PC-9 (cell line): Measurements from ENCODE around the gene BIK. TPM values are rescaled to one million over a fixed set of nuclear protein-coding genes. Genes with fewer than 3 reads are reported as not detected.

ENCODE experiments used
- BruUV-seq: library from RNA; stranded (reverse); fragments of 400-500 nt; replicated peaks from 2 replicates; lab custom pipeline; 2021; lab: Mats Ljungman, UMichigan
- CTCF ChIA-PET: fragments of 300-600 bp; sonication (Branson Sonifier 250); formaldehyde crosslinking; loops from one replicate; lab custom pipeline; 2022; ENCODE audit warnings: antibody characterized with exemption; lab: Charles Lee
- POLR2A ChIA-PET: fragments of 300-600 bp; sonication (Branson Sonifier 250); formaldehyde crosslinking; loops from one replicate; lab custom pipeline; 2022; ENCODE audit warnings: antibody characterized with exemption; ENCODE audit not compliant: unreplicated experiment; lab: Charles Lee
- DNase-seq, 2 experiments: peaks; one replicate each; pipeline versions ENCODE4 v3.0.0 to v3.0.0-alpha.2; 2015 to 2022; ENCODE audit warnings: mixed read lengths in 1 of 2
- H2AFZ ChIP-seq: fragments of 200-600 bp; sonication (generic); 2 replicates; pipeline ENCODE4 v1.8.1; 2017; ENCODE audit warnings: antibody characterized with exemption
- H3F3A ChIP-seq: fragments of 200-600 bp; sonication (generic); 2 replicates; pipeline ENCODE4 v1.8.1; 2017; ENCODE audit warnings: antibody characterized with exemption, mild to moderate bottlenecking, low read depth; ENCODE audit not compliant: insufficient read depth
- H3K27ac ChIP-seq: fragments of 200-600 bp; sonication (generic); 2 replicates; pipeline ENCODE4 v1.6.1; 2016; ENCODE audit warnings: mixed run types
- H3K27me3 ChIP-seq: fragments of 200-600 bp; sonication (generic); 2 replicates; pipeline ENCODE4 v1.6.1; 2016; ENCODE audit warnings: low read depth, mixed run types; ENCODE audit not compliant: insufficient read depth
- H3K36me3 ChIP-seq: fragments of 200-600 bp; sonication (generic); 2 replicates; pipeline ENCODE4 v1.6.1; 2016; ENCODE audit warnings: low read depth, mixed run types
- H3K4me1 ChIP-seq: fragments of 200-600 bp; sonication (generic); replicated peaks from 2 replicates; pipeline ENCODE4 v1.6.1; 2016; ENCODE audit warnings: mixed run types; ENCODE audit not compliant: insufficient read depth
- H3K4me2 ChIP-seq: fragments of 200-600 bp; sonication (generic); 2 replicates; pipeline ENCODE4 v1.6.1; 2017; ENCODE audit warnings: mixed run types
- H3K4me3 ChIP-seq: fragments of 200-600 bp; sonication (generic); 2 replicates; pipeline ENCODE4 v1.6.1; 2016; ENCODE audit warnings: mixed run types
- H3K79me2 ChIP-seq: fragments of 200-600 bp; sonication (generic); 2 replicates; pipeline ENCODE4 v1.6.1; 2017; ENCODE audit warnings: low read depth, mixed run types
- H3K9me2 ChIP-seq: fragments of 200-600 bp; sonication (generic); 2 replicates; pipeline ENCODE4 v1.8.1; 2017; ENCODE audit warnings: mild to moderate bottlenecking; ENCODE audit not compliant: insufficient read depth
- H3K9me3 ChIP-seq: fragments of 200-600 bp; sonication (generic); 2 replicates; pipeline ENCODE4 v1.8.1; 2016; ENCODE audit warnings: low read depth; ENCODE audit not compliant: insufficient read depth
- H4K20me1 ChIP-seq: fragments of 200-600 bp; sonication (generic); 2 replicates; pipeline ENCODE4 v1.8.1; 2017; ENCODE audit not compliant: insufficient read depth
- EZH2 ChIP-seq: fragments of 200-600 bp; sonication (generic); IDR thresholded peaks from 2 replicates; pipeline ENCODE4 v1.8.0; 2017; ENCODE audit warnings: antibody characterized with exemption, low read depth
- intact Hi-C: fragments of 100-400 bp; cut with micrococcal nuclease; formaldehyde crosslinking; loops from one replicate; pipeline ENCODE4 v1.10.0; 2022; ENCODE audit not compliant: unreplicated experiment
- total RNA-seq: library from RNA; stranded (reverse); gene quantifications from 2 replicates; pipeline ENCODE4 v1.2.3, GENCODE V29; 2021
- TF ChIP-seq, protein P1 (sequence below): fragments of 200-600 bp; sonication (generic); conservative IDR thresholded peaks from 2 replicates; pipeline ENCODE4 v1.6.1; 2017; ENCODE audit warnings: mixed run types, antibody characterized with exemption, mild to moderate bottlenecking, moderate library complexity

Gene BIK
- total RNA-seq, 1 experiment from 2014 or later: 10.6 TPM

DNA sequence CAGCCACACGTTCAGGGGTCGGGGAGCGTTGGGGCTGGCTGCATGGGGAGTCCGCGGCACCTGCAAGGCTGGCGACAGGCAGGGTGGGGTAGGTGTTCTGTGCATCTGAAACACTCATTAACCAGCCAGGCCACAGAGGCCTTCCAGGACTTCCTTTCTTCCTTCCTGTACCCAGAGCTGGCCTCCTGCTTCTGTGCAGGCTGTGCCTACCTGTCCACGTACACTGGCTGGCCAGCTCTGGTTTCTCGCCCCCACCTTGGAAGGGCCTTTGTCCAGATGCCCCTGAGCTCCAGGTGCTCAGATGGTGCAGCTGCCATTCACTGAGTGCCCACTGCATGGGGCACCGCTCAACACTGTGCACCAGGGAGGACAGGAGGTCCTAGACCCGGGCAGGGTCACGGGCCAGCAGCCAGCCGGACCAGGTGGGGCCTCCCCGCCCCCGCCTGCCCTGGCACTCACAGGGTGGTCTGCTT is 60.5 kb downstream of the BIK start:
- ChIA-PET CTCF (no interaction called here), POLR2A (no interaction called here)
- H3K9me2 ChIP-seq: no peaks in the 10 kb centered on the region
- H3K27ac ChIP-seq: no peak overlapping the region
- no TSS peak for BruUV-seq
- TF ChIP-seq, protein P1, sequence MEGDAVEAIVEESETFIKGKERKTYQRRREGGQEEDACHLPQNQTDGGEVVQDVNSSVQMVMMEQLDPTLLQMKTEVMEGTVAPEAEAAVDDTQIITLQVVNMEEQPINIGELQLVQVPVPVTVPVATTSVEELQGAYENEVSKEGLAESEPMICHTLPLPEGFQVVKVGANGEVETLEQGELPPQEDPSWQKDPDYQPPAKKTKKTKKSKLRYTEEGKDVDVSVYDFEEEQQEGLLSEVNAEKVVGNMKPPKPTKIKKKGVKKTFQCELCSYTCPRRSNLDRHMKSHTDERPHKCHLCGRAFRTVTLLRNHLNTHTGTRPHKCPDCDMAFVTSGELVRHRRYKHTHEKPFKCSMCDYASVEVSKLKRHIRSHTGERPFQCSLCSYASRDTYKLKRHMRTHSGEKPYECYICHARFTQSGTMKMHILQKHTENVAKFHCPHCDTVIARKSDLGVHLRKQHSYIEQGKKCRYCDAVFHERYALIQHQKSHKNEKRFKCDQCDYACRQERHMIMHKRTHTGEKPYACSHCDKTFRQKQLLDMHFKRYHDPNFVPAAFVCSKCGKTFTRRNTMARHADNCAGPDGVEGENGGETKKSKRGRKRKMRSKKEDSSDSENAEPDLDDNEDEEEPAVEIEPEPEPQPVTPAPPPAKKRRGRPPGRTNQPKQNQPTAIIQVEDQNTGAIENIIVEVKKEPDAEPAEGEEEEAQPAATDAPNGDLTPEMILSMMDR: no peak
- TF ChIP-seq EZH2: no peak
- H3K4me2 ChIP-seq: no peak overlapping the region
- no peak overlapping the region for H2AFZ ChIP-seq
- intact Hi-C loops: no loop called here
- no peaks in the 10 kb centered on the region for H3K79me2 ChIP-seq
- peaks cover 14% of the 10 kb centered on the region; the same call in 1 of the 2 replicates for H3F3A ChIP-seq
- no peak for DNase-seq
- peaks cover 11% of the 10 kb centered on the region for H3K4me1 ChIP-seq
- no peaks in the 10 kb centered on the region for H3K9me3 ChIP-seq
- no peak overlapping the region for H3K4me3 ChIP-seq
- H4K20me1 ChIP-seq: peaks cover 15% of the 10 kb centered on the region; the same call in 1 of the 2 replicates
- peaks cover 43% of the 10 kb centered on the region for H3K36me3 ChIP-seq
- H3K27me3 ChIP-seq: no peaks in the 10 kb centered on the region

DNA sequence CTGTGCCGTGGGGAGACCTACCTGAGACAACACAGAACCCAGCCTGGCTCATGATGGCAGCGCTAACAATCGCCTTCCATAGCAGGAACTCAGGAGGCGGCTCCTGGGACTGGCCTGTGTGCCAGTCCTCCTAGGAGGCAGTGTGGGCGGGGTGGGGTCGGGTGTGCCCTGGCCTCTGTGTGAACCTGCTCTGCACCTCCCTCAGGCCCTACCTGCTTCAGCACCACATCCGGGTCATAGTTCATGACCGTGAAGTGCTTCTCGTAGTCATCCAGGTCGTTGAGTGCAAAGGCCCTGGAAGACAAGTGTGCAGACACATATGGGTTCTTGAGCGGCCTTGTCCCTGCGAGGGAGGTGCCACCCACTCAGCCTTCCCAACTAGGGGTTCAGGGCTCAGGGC is 61.1 kb downstream of the BIK start:
- H3K9me2 ChIP-seq: no peaks in the 10 kb centered on the region
- H4K20me1 ChIP-seq: peaks cover 12% of the 10 kb centered on the region; the same call in 1 of the 2 replicates
- peak in 1 of 2 experiments; percentile 56 for DNase-seq
- no peak overlapping the region for H3K27ac ChIP-seq
- peaks cover 11% of the 10 kb centered on the region for H3K4me1 ChIP-seq
- H3K4me2 ChIP-seq: no peak overlapping the region
- peaks cover 13% of the 10 kb centered on the region; the same call in 1 of the 2 replicates for H3F3A ChIP-seq
- H3K9me3 ChIP-seq: no peaks in the 10 kb centered on the region
- no peak overlapping the region for H2AFZ ChIP-seq
- H3K79me2 ChIP-seq: no peaks in the 10 kb centered on the region
- no peaks in the 10 kb centered on the region for H3K27me3 ChIP-seq
- intact Hi-C loops: no loop called here
- BruUV-seq: no TSS peak
- ChIA-PET CTCF (no interaction called here), POLR2A (no interaction called here)
- peaks cover 45% of the 10 kb centered on the region for H3K36me3 ChIP-seq
- H3K4me3 ChIP-seq: no peak overlapping the region
- TF ChIP-seq, protein P1: no peak

DNA sequence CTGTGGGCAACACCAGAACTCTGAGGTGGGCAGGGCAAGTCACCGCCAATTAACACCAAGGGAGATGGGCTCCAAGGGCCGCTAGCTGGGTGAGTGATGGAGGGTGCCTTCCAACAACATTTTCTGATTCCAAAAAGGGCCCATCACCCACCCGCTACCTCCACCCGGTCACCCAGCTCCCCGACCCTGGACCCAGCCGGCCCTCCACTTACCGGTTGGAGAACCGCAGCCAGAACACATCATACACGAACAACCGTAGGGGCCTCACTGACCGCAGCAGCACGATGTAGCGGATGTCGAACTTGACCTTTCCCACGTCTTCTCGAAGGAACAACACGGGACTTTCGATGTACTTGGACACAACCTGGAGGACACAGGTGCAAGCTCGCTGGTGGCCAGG is 61.6 kb downstream of the BIK start:
- Histone ChIP-seq H3K27ac (no peak overlapping the region), H3K36me3 (peaks cover 45% of the 10 kb centered on the region), H3K9me3 (no peaks in the 10 kb centered on the region), H3K9me2 (no peaks in the 10 kb centered on the region), H4K20me1 (peaks cover 12% of the 10 kb centered on the region; the same call in 1 of the 2 replicates), H3K27me3 (no peaks in the 10 kb centered on the region), H2AFZ (no peak overlapping the region), H3K4me2 (no peak overlapping the region), H3K4me3 (no peak overlapping the region), H3K79me2 (no peaks in the 10 kb centered on the region), H3K4me1 (peaks cover 11% of the 10 kb centered on the region), H3F3A (peaks cover 8% of the 10 kb centered on the region; the same call in 1 of the 2 replicates)
- POLR2A ChIA-PET: interaction anchor here (0.6 kb wide), 1 partner anchor 15 kb away, joined by 3 read pairs; no protein-coding TSS in a partner anchor
- CTCF ChIA-PET: no interaction called here
- DNase-seq: no peak
- intact Hi-C loops: no loop called here
- no TSS peak for BruUV-seq
- no peak for TF ChIP-seq EZH2
- TF ChIP-seq, protein P1: no peak
